Retinal pigment epithelial cell (primary cell): ENCODE data around the gene AKAP9.
"Not testable (repeated sequence)": the region's sequence is repeated elsewhere in the genome, so short reads cannot be mapped to it uniquely, and the experiment has no call there.

Experiments used
- DNase-seq: peaks from one replicate; pipeline ENCODE4 v3.0.0-alpha.2; 2010; ENCODE audit warnings: low read depth
- H3K4me3 ChIP-seq: 2 replicates; pipeline ENCODE4 v1.5.1; 2011; ENCODE audit warnings: mild to moderate bottlenecking, low read length, control low read depth, moderate library complexity
- TF ChIP-seq, protein P1 (sequence below): conservative IDR thresholded peaks from 2 replicates; pipeline ENCODE4 v1.5.1; 2011; ENCODE audit warnings: low read depth, low read length, control low read depth, inconsistent platforms

AKAP9 gene

DNA sequence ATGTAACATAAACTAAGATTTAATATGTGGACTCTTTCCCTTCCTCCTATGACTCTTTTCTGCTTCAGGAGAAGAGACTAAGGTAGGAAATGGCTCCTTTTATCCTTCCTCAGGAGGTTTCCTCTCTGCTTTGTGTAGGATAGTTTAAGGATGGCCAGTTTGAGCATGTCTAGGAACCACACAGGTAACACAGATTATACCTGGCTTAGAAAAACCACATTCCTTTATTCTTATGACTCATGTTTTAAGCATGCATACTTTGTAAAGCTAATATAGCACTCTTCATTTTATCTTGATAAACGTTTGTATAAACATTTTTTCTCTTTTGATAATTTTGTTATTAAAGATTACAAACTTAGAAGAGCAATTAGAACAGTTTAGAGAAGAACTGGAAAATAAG, 135.8 kb downstream of the AKAP9 start:
- DNase-seq, result no peak
- H3K4me3 ChIP-seq, result no peak overlapping the region
- TF ChIP-seq, protein P1, sequence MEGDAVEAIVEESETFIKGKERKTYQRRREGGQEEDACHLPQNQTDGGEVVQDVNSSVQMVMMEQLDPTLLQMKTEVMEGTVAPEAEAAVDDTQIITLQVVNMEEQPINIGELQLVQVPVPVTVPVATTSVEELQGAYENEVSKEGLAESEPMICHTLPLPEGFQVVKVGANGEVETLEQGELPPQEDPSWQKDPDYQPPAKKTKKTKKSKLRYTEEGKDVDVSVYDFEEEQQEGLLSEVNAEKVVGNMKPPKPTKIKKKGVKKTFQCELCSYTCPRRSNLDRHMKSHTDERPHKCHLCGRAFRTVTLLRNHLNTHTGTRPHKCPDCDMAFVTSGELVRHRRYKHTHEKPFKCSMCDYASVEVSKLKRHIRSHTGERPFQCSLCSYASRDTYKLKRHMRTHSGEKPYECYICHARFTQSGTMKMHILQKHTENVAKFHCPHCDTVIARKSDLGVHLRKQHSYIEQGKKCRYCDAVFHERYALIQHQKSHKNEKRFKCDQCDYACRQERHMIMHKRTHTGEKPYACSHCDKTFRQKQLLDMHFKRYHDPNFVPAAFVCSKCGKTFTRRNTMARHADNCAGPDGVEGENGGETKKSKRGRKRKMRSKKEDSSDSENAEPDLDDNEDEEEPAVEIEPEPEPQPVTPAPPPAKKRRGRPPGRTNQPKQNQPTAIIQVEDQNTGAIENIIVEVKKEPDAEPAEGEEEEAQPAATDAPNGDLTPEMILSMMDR, result no peak

DNA sequence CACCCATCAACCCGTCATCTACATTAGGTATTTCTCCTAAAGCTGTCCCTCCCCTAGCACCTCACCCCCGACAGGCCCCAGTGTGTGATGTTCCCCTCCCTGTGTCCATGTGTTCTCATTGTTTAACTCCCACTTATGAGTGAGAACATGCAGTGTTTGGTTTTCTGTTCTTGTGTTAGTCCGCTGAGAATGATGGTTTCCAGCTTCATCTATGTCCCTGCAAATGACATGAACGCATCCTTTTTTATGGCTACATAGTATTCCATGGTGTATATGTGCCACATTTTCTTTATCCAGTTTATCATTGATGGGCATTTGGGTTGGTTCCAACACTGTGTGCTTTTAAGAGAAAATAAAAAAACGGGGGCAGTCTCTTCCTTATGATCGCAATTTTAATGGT, 143.3 kb downstream of the AKAP9 start:
- not testable (repeated sequence) for DNase-seq, H3K4me3 ChIP-seq

DNA sequence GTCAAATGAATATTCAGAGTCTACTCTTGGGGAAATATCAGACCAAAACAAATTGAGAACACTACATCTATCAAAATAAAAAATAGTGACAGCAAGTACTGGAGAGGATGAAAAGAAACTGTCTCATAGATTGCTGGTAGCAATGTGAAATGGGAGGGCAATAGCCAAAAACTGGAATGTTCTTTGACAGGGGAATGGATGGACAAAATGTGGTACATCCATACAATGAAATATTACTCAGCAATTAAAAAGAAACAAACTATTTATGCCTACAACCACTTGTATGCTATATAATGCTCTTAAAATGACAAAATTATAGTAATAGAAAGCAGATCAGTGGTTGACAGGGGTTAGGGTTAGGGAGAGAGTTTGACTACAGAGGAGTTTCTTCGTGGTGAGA, 147.6 kb downstream of the AKAP9 start:
- H3K4me3 ChIP-seq, result no peak overlapping the region
- no peak for DNase-seq
- TF ChIP-seq, protein P1, result no peak

DNA sequence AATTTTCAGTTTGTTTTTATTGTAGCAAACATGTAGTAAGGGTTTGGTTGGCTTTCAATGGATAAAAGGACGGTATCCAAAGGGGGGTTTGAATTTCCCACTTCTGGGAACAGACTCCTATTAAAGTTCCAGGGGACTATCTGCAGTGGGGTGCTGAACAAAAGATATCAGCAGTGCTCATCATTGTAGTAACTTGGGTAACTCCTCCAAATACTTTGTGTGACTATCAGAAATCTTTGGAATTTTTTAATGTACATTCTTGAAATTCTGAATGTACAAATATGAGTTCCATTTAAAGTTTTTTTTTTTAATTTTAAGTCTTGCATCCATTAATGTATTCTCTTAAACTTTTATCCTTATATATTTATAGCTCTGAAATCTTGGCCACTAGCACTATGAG, 151.5 kb downstream of the AKAP9 start:
- no peak for DNase-seq
- TF ChIP-seq, protein P1, result no peak
- H3K4me3 ChIP-seq, result no peak overlapping the region

DNA sequence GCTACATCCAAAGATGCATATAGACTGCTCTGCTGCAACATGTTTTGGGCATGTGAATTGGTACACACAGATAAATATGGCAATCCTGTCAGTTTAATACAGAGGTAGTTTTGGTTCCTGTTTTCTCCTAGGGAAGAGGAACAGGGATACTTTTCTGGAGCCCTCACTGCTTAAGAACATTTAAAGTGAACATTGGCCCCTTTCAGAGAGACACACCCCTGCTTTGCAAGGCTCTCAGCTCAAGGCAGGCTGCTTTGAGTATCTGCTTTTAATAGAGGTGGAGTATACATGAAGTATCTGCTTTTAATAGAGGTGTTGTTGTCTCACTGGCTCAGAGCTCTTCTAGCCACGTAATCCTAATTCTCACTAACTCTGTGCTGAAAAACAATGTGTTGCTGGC, 154.7 kb downstream of the AKAP9 start:
- no peak for DNase-seq
- TF ChIP-seq, protein P1, result no peak
- H3K4me3 ChIP-seq, result no peak overlapping the region

DNA sequence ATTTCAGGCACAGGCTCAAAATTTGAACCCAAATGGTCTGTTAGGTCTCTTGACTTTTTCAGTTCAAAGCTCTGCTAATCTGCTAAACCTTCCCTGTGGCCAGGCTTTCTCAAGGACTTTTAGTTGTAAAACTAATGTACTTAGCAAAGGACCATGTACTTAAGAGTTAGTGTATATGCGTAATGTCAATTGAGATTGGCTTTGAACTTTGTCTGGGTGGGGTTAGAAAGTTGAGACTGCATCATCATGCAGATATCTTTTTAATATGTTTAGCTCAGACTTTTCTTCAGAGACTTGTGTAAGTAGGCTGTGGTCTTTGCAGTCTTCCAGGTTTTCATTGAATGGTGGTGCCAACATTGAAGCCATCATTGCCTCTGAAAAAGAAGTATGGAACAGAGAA, 159.9 kb downstream of the AKAP9 start:
- DNase-seq, result no peak
- TF ChIP-seq, protein P1, result no peak
- H3K4me3 ChIP-seq, result no peak overlapping the region

DNA sequence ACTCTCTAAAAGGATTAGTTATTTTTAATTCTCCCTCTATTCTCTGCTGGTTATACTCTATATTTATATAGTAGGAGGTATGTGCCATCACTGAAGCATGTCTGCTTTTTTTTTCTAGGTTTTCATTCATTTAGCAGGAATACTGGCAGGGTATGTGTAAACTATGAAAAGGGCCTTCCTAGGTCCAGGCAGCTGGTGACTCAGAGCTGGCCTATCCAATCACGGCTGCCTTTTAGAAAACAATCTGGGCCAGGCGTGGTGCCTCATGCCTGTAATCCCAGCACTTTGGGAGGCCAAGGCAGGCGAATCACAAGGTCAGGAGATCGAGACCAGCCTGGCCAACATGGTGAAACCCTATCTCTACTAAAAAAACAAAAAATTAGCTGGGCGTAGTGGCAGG, 162.2 kb downstream of the AKAP9 start:
- DNase-seq, H3K4me3 ChIP-seq: not testable (repeated sequence)

DNA sequence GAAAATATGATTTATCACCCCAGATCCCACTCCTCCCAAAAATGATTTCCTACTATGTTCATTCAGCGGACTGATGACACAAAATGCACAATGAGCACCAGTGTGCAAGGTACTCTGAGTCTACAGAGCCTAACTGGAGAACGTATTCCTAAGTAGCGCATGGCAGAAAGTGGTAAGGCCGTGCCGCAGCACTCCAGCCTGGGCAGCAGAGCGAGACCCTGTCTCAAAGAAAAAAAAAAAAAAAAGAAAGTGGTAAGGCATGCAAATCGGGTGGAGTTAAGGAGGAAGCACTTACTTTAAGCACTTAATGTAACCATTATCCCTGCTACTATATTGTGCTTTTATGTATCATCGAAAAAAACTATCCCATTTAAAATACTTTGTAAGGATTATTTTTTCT, 168.2 kb downstream of the AKAP9 start:
- no peak overlapping the region for H3K4me3 ChIP-seq
- DNase-seq, result no peak
- TF ChIP-seq, protein P1, result no peak
